HepG2 (cell line): ENCODE data around the gene LRRC4. TPM values are rescaled to one million over a fixed set of nuclear protein-coding genes. Genes with fewer than 3 reads are reported as not detected.

Source experiments
- ATAC-seq: fragments of 200-7000 bp; cut with Tn5 transposase; 3 replicates; pipeline ENCODE4 v1.9.1; 2020; ENCODE audit warnings: mild to moderate bottlenecking, moderate library complexity
- BruUV-seq: library from RNA; stranded (reverse); fragments of 400-500 nt; replicated peaks from 2 replicates; lab custom pipeline; 2021; lab: Mats Ljungman, UMichigan
- CTCF ChIA-PET: fragments of 300-600 bp; formaldehyde crosslinking; extraction: SDS; loops from one replicate; lab custom pipeline; 2021; ENCODE audit warnings: low total read pairs, inconsistent platforms, low intra/inter-chr PET ratio; lab: Yijun Ruan, JAX
- POLR2A ChIA-PET: fragments of 350-600 bp; sonication (Branson Sonifier 250); formaldehyde crosslinking; loops from one replicate; lab custom pipeline; 2020; ENCODE audit warnings: antibody characterized with exemption, inconsistent platforms; lab: Yijun Ruan, JAX
- DNase-seq: peaks from one replicate; pipeline ENCODE4 v3.0.0-alpha.2; 2015; ENCODE audit warnings: low spot score
- FAIRE-seq: peaks from 3 replicates; lab custom pipeline; 2011; peaks lifted over from hg19 to GRCh38; lab: Jason Lieb, UNC
- H2AFZ ChIP-seq: one replicate; pipeline ENCODE4 v1.6.1; 2011; ENCODE audit warnings: low read length, inconsistent platforms
- H3K27ac ChIP-seq: fragments of 300-600 bp; 3 replicates; pipeline ENCODE4 v1.8.0; 2011; ENCODE audit warnings: mixed run types, mild to moderate bottlenecking, mixed read lengths, low read length, inconsistent platforms; ENCODE audit not compliant: insufficient read depth; ENCODE audit errors: extremely low read length
- H3K27me3 ChIP-seq, 2 experiments: fragments of 200-600 bp in 1 of 2; 2 replicates in 1 of 2; 3 replicates in 1 of 2; pipeline versions ENCODE4 v1.6.0 to v1.8.0; 2011; ENCODE audit warnings: low read length in 2 of 2, mild to moderate bottlenecking in 2 of 2, moderate library complexity in 2 of 2, inconsistent platforms in 1 of 2; ENCODE audit not compliant: insufficient read depth in 2 of 2, control insufficient read depth in 1 of 2
- H3K36me3 ChIP-seq, 2 experiments: fragments of 200-600 bp in 1 of 2; replicated peaks in 1 of 2; 2 replicates in 1 of 2; 3 replicates in 1 of 2; pipeline versions ENCODE4 v1.5.1 to v1.8.0; 2011; ENCODE audit warnings: low read length in 2 of 2, inconsistent platforms in 1 of 2; ENCODE audit not compliant: insufficient read depth in 2 of 2, control insufficient read depth in 1 of 2
- H3K4me1 ChIP-seq: 2 replicates; pipeline ENCODE4 v1.5.1; 2012; ENCODE audit warnings: low read length, inconsistent platforms; ENCODE audit not compliant: insufficient read depth
- H3K4me2 ChIP-seq: 2 replicates; pipeline ENCODE4 v1.6.0; 2011; ENCODE audit warnings: low read depth, low read length, inconsistent platforms
- H3K4me3 ChIP-seq, 3 experiments: fragments of 200-600 bp in 1 of 3; sonication (generic), shearing (Covaris generic) in 1 of 3; replicated peaks in 1 of 3; 2 replicates each; pipeline ENCODE4 v1.5.1; 2011 to 2016; ENCODE audit warnings: low read length in 3 of 3, inconsistent platforms in 2 of 3, low read depth in 2 of 3, mild to moderate bottlenecking in 2 of 3, control low read depth in 1 of 3, mixed read lengths in 1 of 3; ENCODE audit not compliant: insufficient read depth in 1 of 3
- H3K79me2 ChIP-seq: one replicate; pipeline ENCODE4 v1.6.1; 2011; ENCODE audit warnings: low read length, inconsistent platforms; ENCODE audit not compliant: insufficient read depth
- H3K9ac ChIP-seq: 2 replicates; pipeline ENCODE4 v1.6.0; 2011; ENCODE audit warnings: mild to moderate bottlenecking, low read depth, low read length, inconsistent platforms; ENCODE audit not compliant: insufficient read depth
- H3K9me3 ChIP-seq: 2 replicates; pipeline ENCODE4 v1.5.1; 2012; ENCODE audit warnings: mild to moderate bottlenecking, low read length
- H4K20me1 ChIP-seq: 2 replicates; pipeline ENCODE4 v1.6.0; 2011; ENCODE audit warnings: inconsistent platforms, mild to moderate bottlenecking, low read length, moderate library complexity; ENCODE audit not compliant: insufficient read depth
- CERS6 ChIP-seq: sonication (generic); formaldehyde crosslinking; IDR thresholded peaks from 2 replicates; pipeline ENCODE4 v1.5.0; 2020; ENCODE audit warnings: missing genetic modification reagents
- ESRRA ChIP-seq: sonication (generic); formaldehyde crosslinking; IDR thresholded peaks from 2 replicates; pipeline ENCODE4 v1.5.1; 2020; ENCODE audit warnings: mild to moderate bottlenecking, low read depth, missing genetic modification reagents
- NFIC ChIP-seq: IDR thresholded peaks from 2 replicates; pipeline ENCODE4 v1.6.1; 2012; ENCODE audit warnings: mild to moderate bottlenecking, low read length, inconsistent platforms
- PHF8 ChIP-seq: sonication (generic); formaldehyde crosslinking; IDR thresholded peaks from 2 replicates; pipeline ENCODE4 v1.5.0; 2020; ENCODE audit warnings: missing genetic modification reagents
- RAD21 ChIP-seq: fragments of 450-650 bp; formaldehyde crosslinking; IDR thresholded peaks from 2 replicates; pipeline ENCODE4 v1.5.0; 2020; ENCODE audit warnings: mild to moderate bottlenecking
- RBM22 ChIP-seq: fragments of 200-400 bp; formaldehyde crosslinking; optimal IDR thresholded peaks from 2 replicates; pipeline ENCODE3; 2017; ENCODE audit warnings: mild to moderate bottlenecking, low read length, moderate library complexity
- SMAD9 ChIP-seq: sonication (generic); formaldehyde crosslinking; IDR thresholded peaks from 2 replicates; pipeline ENCODE4 v1.5.1; 2020; ENCODE audit warnings: mild to moderate bottlenecking, missing genetic modification reagents
- TMF1 ChIP-seq: sonication (generic); formaldehyde crosslinking; IDR thresholded peaks from 2 replicates; pipeline ENCODE4 v1.8.1; 2022; ENCODE audit warnings: low read depth, missing genetic modification reagents
- ZBTB8A ChIP-seq: sonication (generic); formaldehyde crosslinking; IDR thresholded peaks from 2 replicates; pipeline ENCODE4 v1.4.0; 2020; ENCODE audit warnings: mild to moderate bottlenecking, low read depth, missing genetic modification reagents, borderline replicate concordance
- ZNF576 ChIP-seq: sonication (generic); formaldehyde crosslinking; IDR thresholded peaks from 2 replicates; pipeline ENCODE4 v1.4.0; 2020; ENCODE audit warnings: mild to moderate bottlenecking, missing genetic modification reagents
- WGBS: methylation state at CpG from one replicate; pipeline ENCODE4 v1.1.6; 2017; ENCODE audit warnings: low lambda C conversion rate; 5-methylcytosine and 5-hydroxymethylcytosine counted together
- in situ Hi-C: cut with HindIII; loops from 2 replicates; pipeline ENCODE4 v1.10.0; 2017; ENCODE audit warnings: low pct_unique_long_range_greater_than_20kb; ENCODE audit not compliant: extremely low pct_ligation_motif_present
- intact Hi-C: fragments of 100-400 bp; cut with micrococcal nuclease; formaldehyde crosslinking; loops from one replicate; pipeline ENCODE4 v1.10.0; 2022; ENCODE audit not compliant: unreplicated experiment
- polyA plus RNA-seq, 8 experiments: library from polyadenylated mRNA; depleted of rRNA in 3 of 8; stranded (reverse) in 7 of 8; unstranded in 1 of 8; fragments of >200 nt; fragmentation: Illumina TruSeq in 4 of 8; extraction: Trizol in 4 of 8; gene quantifications; 2 replicates each; pipeline versions ENCODE4 v1.2.1 to v1.2.3, GENCODE V29; 2011 to 2016; ENCODE audit warnings: low read depth in 4 of 8, missing spikeins in 1 of 8, mixed read lengths in 1 of 8; ENCODE audit not compliant: insufficient read depth in 1 of 8
- total RNA-seq, 5 experiments: library from RNA; depleted of rRNA; stranded (reverse); fragments of >200 nt; fragmentation: Illumina TruSeq; extraction: Trizol; gene quantifications; 2 replicates each; pipeline ENCODE4 v1.2.3, GENCODE V29; 2016; ENCODE audit warnings: low read depth in 1 of 5

Gene LRRC4
- total and polyA plus RNA-seq, 2 of the 13 experiments (the other 11 are each of a cell fraction or from before 2014, with no cell fraction given) = not detected

- POLR2A ChIA-PET = no interaction called here
- TF ChIP-seq NFIC (no peak), RBM22 (peak; percentile 22), ZBTB8A (CRISPR knock-in tag) (no peak), CERS6 (CRISPR knock-in tag) (no peak), ESRRA (CRISPR knock-in tag) (no peak), PHF8 (CRISPR knock-in tag) (no peak)
- Histone ChIP-seq H3K4me1 (no peaks in the 10 kb centered on the region), H2AFZ (no peak overlapping the region), H4K20me1 (no peaks in the 10 kb centered on the region), H3K36me3 (peaks cover 16 to 47% of the 10 kb centered on the region in 2 experiments), H3K4me3 (no peak overlapping the region), H3K27me3 (no peaks in the 10 kb centered on the region), H3K9me3 (no peaks in the 10 kb centered on the region), H3K79me2 (no peaks in the 10 kb centered on the region), H3K4me2 (no peak overlapping the region), H3K27ac (no peak overlapping the region), H3K9ac (no peak overlapping the region)
- CTCF ChIA-PET = no interaction called here
- intact Hi-C loops = no loop called here
- ATAC-seq (no peak), DNase-seq (no peak), FAIRE-seq (no peak)
- BruUV-seq = no TSS peak
- in situ Hi-C loops = no loop called here
- WGBS = 97% methylated on average over 5 of the region's 5 CpGs
These were observed 24.4 kb upstream of the LRRC4 start for GRCh38 chr7:128055637-128056036.

- Histone ChIP-seq H4K20me1 (no peaks in the 10 kb centered on the region), H3K36me3 (peaks cover 16 to 45% of the 10 kb centered on the region in 2 experiments), H3K9me3 (no peaks in the 10 kb centered on the region), H2AFZ (no peak overlapping the region), H3K27ac (no peak overlapping the region), H3K4me1 (no peaks in the 10 kb centered on the region)
- CTCF ChIA-PET = no interaction called here
- no TSS peak for BruUV-seq
- FAIRE-seq (no peak), DNase-seq (no peak)
- intact Hi-C loops (no loop called here), in situ Hi-C loops (no loop called here)
- TF ChIP-seq SMAD9 (CRISPR knock-in tag) (no peak), TMF1 (CRISPR knock-in tag) (no peak), RAD21 (CRISPR knock-in tag) (no peak), ZNF576 (CRISPR knock-in tag) (no peak)
- TF ChIP-seq, all 625 proteins: peak for 0
- POLR2A ChIA-PET = no interaction called here
- Histone ChIP-seq H3K4me3 (no peak overlapping the region), H3K9ac (no peak overlapping the region), H3K79me2 (no peaks in the 10 kb centered on the region), H3K27me3 (no peaks in the 10 kb centered on the region), H3K4me2 (no peak overlapping the region)
- 98% methylated on average over 4 of the region's 4 CpGs for WGBS
- ATAC-seq = no peak
These were observed 23.3 kb upstream of the LRRC4 start for GRCh38 chr7:128054511-128054910.
